ENCODE measurements around the gene OAT. TPM values are rescaled to one million over a fixed set of nuclear protein-coding genes. Genes with fewer than 3 reads are reported as not detected.

OAT gene
- total and polyA plus RNA-seq, 10 of the 15 experiments (the other 5 are each of a cell fraction or from before 2014, with no cell fraction given), result 1.2 to 9.8 (median 1.6) TPM

DNA sequence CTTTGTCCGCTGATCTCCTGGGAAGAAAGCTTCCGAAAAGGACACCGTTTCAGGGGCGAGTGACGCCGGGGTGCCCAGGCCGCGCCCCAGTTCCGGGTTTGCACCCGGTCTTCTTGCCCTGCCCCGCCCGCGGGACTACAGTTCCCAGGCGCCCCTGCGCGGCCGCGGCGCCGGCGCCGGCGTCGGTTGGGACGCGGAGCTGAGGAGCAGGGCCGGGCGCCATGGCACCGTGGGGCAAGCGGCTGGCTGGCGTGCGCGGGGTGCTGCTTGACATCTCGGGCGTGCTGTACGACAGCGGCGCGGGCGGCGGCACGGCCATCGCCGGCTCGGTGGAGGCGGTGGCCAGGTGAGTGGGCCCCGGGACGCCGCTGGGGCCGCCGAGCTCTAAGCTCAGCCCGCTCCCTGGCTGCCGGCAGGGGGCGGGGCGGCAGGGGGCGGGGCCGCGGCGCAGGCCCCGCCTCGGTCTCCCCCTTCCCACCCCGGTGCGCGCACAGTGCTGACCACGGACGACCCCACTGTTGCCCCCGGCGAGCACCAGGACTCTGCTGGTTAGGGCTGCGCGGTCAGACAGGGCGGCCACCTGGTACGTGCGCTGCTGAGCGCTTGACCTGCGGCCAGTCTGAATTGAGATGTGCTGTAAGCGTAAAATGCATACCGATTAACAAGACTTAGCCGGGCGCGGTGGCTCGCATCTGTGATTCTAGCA lies 43.1 kb upstream of the OAT start, which contains the start of gene LHPP:
LHPP (plus strand) TSS at position 182 of the 706 bp plus-strand sequence; CDS start at position 222, 40 bp downstream.
- intact Hi-C loops (cut with micrococcal nuclease; ENCODE audit: unreplicated experiment), result no loop called here
- CTCF ChIA-PET, result interaction anchor here (0.8 to 1.3 kb wide), 5 partner anchors 11 to 280 kb away, joined by 3 to 4 read pairs (median 3); no protein-coding TSS in a partner anchor
- TF ChIP-seq, protein P1, sequence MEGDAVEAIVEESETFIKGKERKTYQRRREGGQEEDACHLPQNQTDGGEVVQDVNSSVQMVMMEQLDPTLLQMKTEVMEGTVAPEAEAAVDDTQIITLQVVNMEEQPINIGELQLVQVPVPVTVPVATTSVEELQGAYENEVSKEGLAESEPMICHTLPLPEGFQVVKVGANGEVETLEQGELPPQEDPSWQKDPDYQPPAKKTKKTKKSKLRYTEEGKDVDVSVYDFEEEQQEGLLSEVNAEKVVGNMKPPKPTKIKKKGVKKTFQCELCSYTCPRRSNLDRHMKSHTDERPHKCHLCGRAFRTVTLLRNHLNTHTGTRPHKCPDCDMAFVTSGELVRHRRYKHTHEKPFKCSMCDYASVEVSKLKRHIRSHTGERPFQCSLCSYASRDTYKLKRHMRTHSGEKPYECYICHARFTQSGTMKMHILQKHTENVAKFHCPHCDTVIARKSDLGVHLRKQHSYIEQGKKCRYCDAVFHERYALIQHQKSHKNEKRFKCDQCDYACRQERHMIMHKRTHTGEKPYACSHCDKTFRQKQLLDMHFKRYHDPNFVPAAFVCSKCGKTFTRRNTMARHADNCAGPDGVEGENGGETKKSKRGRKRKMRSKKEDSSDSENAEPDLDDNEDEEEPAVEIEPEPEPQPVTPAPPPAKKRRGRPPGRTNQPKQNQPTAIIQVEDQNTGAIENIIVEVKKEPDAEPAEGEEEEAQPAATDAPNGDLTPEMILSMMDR (IDR thresholded peaks at IDR 0.05 in 2 of 3, conservative IDR thresholded peaks at IDR 0.05 in 1 of 3; ENCODE audit: control insufficient read depth in 2 of 3, extremely low read depth in 1 of 3, insufficient read depth in 1 of 3, low read depth in 3 of 3, low read length in 3 of 3), result peak; percentile 5 to 26 (median 8); a peak in 1 of 6 replicates
- TF ChIP-seq SRF (IDR thresholded peaks at IDR 0.05; ENCODE audit: low read depth in 2 of 2, low read length in 2 of 2) (peak in 1 of 2 experiments; percentile 66; a peak in 1 of 4 replicates), JUNB (IDR thresholded peaks at IDR 0.05) (no peak), ZSCAN29 (IDR thresholded peaks at IDR 0.05) (0 out of 2 replicates have a peak, but pooled peaks have one; percentile 39), MXI1 (IDR thresholded peaks at IDR 0.05; ENCODE audit: low read depth, low read length) (peak; percentile 56; the same call in 1 of the 2 replicates), IRF3 (IDR thresholded peaks at IDR 0.05) (0 out of 2 replicates have a peak, but pooled peaks have one; percentile 22), TARDBP (IDR thresholded peaks at IDR 0.05; ENCODE audit: borderline replicate concordance) (peak; percentile 59; the same call in 1 of the 2 replicates), DPF2 (IDR thresholded peaks at IDR 0.05) (peak; percentile 56; the same call in 1 of the 2 replicates), TBL1XR1 (IDR thresholded peaks at IDR 0.05; ENCODE audit: low read depth, low read length) (no peak), IKZF1 (conservative IDR thresholded peaks at IDR 0.05) (peak; percentile 99), JUND (IDR thresholded peaks at IDR 0.05; ENCODE audit: low read depth, low read length) (no peak), MAX (IDR thresholded peaks at IDR 0.05; ENCODE audit: low read depth, low read length) (peak; percentile 53; the same call in 1 of the 2 replicates), SIN3A (IDR thresholded peaks at IDR 0.05; ENCODE audit: low read depth, low read length) (0 out of 2 replicates have a peak, but pooled peaks have one; percentile 68), ZNF24 (IDR thresholded peaks at IDR 0.05) (peak; percentile 62; the same call in 1 of the 2 replicates)
- TF ChIP-seq, protein P2, sequence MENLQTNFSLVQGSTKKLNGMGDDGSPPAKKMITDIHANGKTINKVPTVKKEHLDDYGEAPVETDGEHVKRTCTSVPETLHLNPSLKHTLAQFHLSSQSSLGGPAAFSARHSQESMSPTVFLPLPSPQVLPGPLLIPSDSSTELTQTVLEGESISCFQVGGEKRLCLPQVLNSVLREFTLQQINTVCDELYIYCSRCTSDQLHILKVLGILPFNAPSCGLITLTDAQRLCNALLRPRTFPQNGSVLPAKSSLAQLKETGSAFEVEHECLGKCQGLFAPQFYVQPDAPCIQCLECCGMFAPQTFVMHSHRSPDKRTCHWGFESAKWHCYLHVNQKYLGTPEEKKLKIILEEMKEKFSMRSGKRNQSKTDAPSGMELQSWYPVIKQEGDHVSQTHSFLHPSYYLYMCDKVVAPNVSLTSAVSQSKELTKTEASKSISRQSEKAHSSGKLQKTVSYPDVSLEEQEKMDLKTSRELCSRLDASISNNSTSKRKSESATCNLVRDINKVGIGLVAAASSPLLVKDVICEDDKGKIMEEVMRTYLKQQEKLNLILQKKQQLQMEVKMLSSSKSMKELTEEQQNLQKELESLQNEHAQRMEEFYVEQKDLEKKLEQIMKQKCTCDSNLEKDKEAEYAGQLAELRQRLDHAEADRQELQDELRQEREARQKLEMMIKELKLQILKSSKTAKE (IDR thresholded peaks at IDR 0.05; ENCODE audit: low read depth, poor library complexity, severe bottlenecking), result no peak
- TF ChIP-seq, protein P3, sequence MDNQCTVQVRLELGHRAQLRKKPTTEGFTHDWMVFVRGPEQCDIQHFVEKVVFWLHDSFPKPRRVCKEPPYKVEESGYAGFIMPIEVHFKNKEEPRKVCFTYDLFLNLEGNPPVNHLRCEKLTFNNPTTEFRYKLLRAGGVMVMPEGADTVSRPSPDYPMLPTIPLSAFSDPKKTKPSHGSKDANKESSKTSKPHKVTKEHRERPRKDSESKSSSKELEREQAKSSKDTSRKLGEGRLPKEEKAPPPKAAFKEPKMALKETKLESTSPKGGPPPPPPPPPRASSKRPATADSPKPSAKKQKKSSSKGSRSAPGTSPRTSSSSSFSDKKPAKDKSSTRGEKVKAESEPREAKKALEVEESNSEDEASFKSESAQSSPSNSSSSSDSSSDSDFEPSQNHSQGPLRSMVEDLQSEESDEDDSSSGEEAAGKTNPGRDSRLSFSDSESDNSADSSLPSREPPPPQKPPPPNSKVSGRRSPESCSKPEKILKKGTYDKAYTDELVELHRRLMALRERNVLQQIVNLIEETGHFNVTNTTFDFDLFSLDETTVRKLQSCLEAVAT (IDR thresholded peaks at IDR 0.05), result 0 out of 2 replicates have a peak, but pooled peaks have one; percentile 19

More for the DNA sequence above, 43.1 kb upstream of the OAT start, which contains the start of gene LHPP:
- H3K27ac ChIP-seq (ENCODE audit: control insufficient read depth, insufficient read depth), result peak within 1 kb of the TSS; percentile 33
- H3K4me2 ChIP-seq (ENCODE audit: control insufficient read depth, insufficient read depth), result peak within 1 kb of the TSS; percentile 90
- WGBS (ENCODE audit: insufficient coverage, insufficient replicate concordance, low lambda C conversion rate, missing lambda C conversion rate), result 4% methylated on average over 67 of the region's 81 CpGs
- peaks cover 18% of the 10 kb centered on the region for H3K4me1 ChIP-seq (ENCODE audit: control insufficient read depth, insufficient read depth, low read length)
- SMC1A ChIA-PET (ENCODE audit: uncharacterized antibody, unreplicated experiment), result no interaction called here
- H3K9ac ChIP-seq (ENCODE audit: control insufficient read depth, insufficient read depth, low read length), result peak within 1 kb of the TSS; percentile 40; the same call in 1 of the 2 replicates
- peak within 1 kb of the TSS; percentile 98 for H2AFZ ChIP-seq (ENCODE audit: control insufficient read depth, low read depth, low read length)
- H3K4me3 ChIP-seq, result peak within 1 kb of the TSS; percentile 86
- FAIRE-seq (no peak), ATAC-seq (peak; percentile 98), DNase-seq (ENCODE audit: low read depth, low spot score) (peak; percentile 32)
- H3K36me3 ChIP-seq (ENCODE audit: control insufficient read depth in 2 of 2, insufficient read depth in 2 of 2, low read length in 1 of 2), result no peaks in the 10 kb centered on the region
- RAD21 ChIA-PET (ENCODE audit: unreplicated experiment), result interaction anchor here (1.0 kb wide), 2 partner anchors 71 to 627 kb away, joined by 3 read pairs; no protein-coding TSS in a partner anchor
- H4K20me1 ChIP-seq (ENCODE audit: control insufficient read depth, insufficient read depth), result no peaks in the 10 kb centered on the region
- no peaks in the 10 kb centered on the region for H3K79me2 ChIP-seq (ENCODE audit: control insufficient read depth, insufficient read depth, low read length)
- H3K9me3 ChIP-seq (replicated peaks; ENCODE audit: control insufficient read depth, insufficient read depth, low read length), result no peaks in the 10 kb centered on the region
- no peaks in the 10 kb centered on the region for H3K27me3 ChIP-seq (replicated peaks in 1 of 2; ENCODE audit: control insufficient read depth in 2 of 2, insufficient read depth in 2 of 2, low read length in 1 of 2)
- POLR2A ChIA-PET, result interaction anchor here (1.0 kb wide), 1 partner anchor 12 kb away, joined by 3 read pairs; no protein-coding TSS in a partner anchor
- in situ Hi-C loops (cut with MboI), result no loop called here
- no TSS peak for BruUV-seq (replicated peaks)

Measured in GM12878 (cell line).